ENCODE data around the gene PRR36. TPM values are rescaled to one million over a fixed set of nuclear protein-coding genes. Genes with fewer than 3 reads are reported as not detected.

Gene PRR36
- total and polyA plus RNA-seq, 5 donors from 2014 or later: 0.05 to 0.22 (median 0.12) TPM; not detected in 2

DNA sequence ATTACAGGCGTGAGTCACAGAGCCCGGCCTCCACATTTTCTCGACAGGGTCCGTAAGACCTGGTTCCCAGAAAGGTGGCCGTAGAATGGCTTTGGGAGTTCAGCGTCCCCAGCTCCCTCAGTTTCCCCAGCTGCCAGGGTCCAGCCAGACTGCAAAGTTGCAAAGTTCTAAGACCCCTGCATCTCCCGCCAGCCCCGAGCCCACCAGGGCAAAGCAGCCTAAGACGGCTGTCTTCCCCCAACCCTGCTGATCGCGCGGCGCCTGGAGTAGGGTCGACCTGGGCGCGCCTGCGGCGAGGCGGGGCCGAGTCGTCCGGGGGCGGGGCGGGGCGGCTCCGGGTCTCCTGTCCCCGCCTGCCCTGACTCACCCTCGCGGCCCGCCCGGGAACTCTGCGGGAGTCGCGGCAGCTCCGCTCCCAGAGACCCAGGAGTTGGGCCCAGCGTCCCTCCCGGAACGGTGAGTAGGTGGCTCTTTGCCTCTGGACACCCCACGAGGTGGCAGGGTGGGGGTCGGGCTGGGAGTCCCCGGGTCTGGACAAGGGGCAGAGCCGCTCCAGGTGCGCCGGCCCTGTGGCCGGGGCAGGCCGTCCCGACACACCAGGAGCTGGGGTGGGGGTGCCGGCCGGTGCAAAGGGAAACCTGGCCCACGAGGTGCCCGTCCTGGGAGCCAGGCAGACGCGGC is 14.1 kb upstream of the PRR36 start, which contains the start of gene LRRC8E:
Gene LRRC8E, plus strand, starts transcription at position 366 of the 681 bp plus-strand sequence. CDS start 7,094 bp downstream, outside the sequence.
- Mint-ChIP-seq H3K27me3 (peaks cover 34% of the 10 kb centered on the region), H3K27ac (no peak within 1 kb of the TSS), H3K4me3 (no peak within 1 kb of the TSS), H3K4me1 (no peaks in the 10 kb centered on the region), H3K36me3 (no peaks in the 10 kb centered on the region), H3K9me3 (peaks cover 0 to 1% (median 0%) of the 10 kb centered on the region in 7 donors)
- DNase-seq (no peak), ATAC-seq (ENCODE audit: low read depth in 2 of 2) (peak; percentile 60 to 71)
- H3K4me1 ChIP-seq (ENCODE audit: control insufficient read depth, insufficient read depth, low read length, poor library complexity, severe bottlenecking): no peaks in the 10 kb centered on the region
- no peaks in the 10 kb centered on the region for H3K9me3 ChIP-seq (ENCODE audit: control insufficient read depth in 2 of 2, low read length in 2 of 2)
- H3K4me3 ChIP-seq (ENCODE audit: low read depth, low read length): no peak within 1 kb of the TSS
- no peaks in the 10 kb centered on the region for H3K36me3 ChIP-seq (ENCODE audit: control insufficient read depth, insufficient read depth, low read length)
- no peak within 1 kb of the TSS for H3K27ac ChIP-seq (ENCODE audit: insufficient read depth, low read length, poor library complexity, severe bottlenecking)
- H3K27me3 ChIP-seq (ENCODE audit: control insufficient read depth, insufficient read depth, low read length): peaks cover 3% of the 10 kb centered on the region

DNA sequence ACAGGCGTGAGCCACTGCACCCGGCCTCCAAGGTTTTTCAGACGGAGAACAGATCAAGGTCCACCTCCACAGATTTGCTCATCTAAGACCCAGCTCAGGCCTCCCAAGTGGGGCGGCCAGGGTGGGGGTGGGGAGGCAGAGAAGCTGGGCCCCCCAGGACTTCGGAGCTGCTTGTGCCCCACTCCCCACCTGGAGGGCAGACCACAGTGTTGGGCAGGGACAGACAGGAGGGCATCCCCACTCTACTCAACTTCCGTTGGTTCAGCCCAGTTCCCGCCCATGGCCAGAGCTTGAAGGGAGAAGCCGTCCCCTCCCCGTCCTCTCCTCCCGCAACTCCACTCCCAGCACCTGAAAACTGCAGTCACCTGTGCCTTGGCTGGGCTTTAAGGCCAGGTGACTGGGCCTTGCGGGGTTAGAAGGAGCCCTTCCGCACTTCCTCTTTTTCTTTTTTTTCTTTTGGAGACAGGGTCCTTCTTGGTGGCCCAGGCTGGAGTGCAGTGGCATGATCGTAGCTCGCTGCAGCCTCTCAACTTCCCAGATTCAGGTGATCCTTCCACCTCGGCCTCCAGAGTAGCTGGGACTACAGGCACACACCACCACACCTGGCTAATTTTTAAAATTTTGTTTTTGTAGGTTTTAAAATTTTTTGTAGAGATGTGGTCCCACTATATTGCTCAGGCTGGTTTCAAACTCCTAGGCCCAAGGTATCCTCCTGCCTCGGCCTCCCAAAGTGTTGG is 13.4 kb upstream of the PRR36 start:
- no peaks in the 10 kb centered on the region for H3K9me3 ChIP-seq (ENCODE audit: control insufficient read depth in 2 of 2, low read length in 2 of 2)
- Mint-ChIP-seq H3K9me3 (peaks cover 0 to 1% (median 0%) of the 10 kb centered on the region in 7 donors), H3K4me3 (no peak overlapping the region), H3K4me1 (no peaks in the 10 kb centered on the region), H3K27me3 (peaks cover 34% of the 10 kb centered on the region), H3K36me3 (no peaks in the 10 kb centered on the region), H3K27ac (no peak overlapping the region)
- ATAC-seq (ENCODE audit: low read depth in 2 of 2) (no peak), DNase-seq (no peak)
- H3K4me3 ChIP-seq (ENCODE audit: low read depth, low read length): no peak overlapping the region
- peaks cover 3% of the 10 kb centered on the region for H3K27me3 ChIP-seq (ENCODE audit: control insufficient read depth, insufficient read depth, low read length)
- H3K36me3 ChIP-seq (ENCODE audit: control insufficient read depth, insufficient read depth, low read length): no peaks in the 10 kb centered on the region
- no peaks in the 10 kb centered on the region for H3K4me1 ChIP-seq (ENCODE audit: control insufficient read depth, insufficient read depth, low read length, poor library complexity, severe bottlenecking)
- H3K27ac ChIP-seq (ENCODE audit: insufficient read depth, low read length, poor library complexity, severe bottlenecking): no peak overlapping the region

DNA sequence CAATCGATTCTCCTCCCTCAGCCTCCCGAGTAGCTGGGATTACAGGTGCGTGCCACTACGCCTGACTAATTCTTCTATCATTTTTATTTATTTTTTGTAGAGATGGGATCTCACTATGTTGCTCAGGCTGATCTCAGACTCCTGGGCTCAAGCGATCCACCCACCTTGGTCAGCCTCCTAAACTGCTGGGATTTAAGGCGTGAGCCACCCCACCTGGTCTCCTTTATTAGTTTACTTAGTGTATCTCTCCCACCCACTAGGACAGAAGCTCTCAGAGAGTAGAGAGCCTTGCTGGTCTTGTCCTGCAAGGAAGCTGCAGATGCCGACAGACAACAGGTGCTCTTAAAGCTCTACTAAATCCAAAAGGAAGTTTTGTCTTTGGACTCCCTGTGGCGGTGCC is 11.6 kb upstream of the PRR36 start:
- Histone ChIP-seq H3K4me1 (ENCODE audit: control insufficient read depth, insufficient read depth, low read length, poor library complexity, severe bottlenecking) (no peaks in the 10 kb centered on the region), H3K4me3 (ENCODE audit: low read depth, low read length) (no peak overlapping the region), H3K27me3 (ENCODE audit: control insufficient read depth, insufficient read depth, low read length) (peaks cover 3% of the 10 kb centered on the region), H3K36me3 (ENCODE audit: control insufficient read depth, insufficient read depth, low read length) (no peaks in the 10 kb centered on the region), H3K27ac (ENCODE audit: insufficient read depth, low read length, poor library complexity, severe bottlenecking) (no peak overlapping the region), H3K9me3 (ENCODE audit: control insufficient read depth in 2 of 2, low read length in 2 of 2) (no peaks in the 10 kb centered on the region)
- DNase-seq: no peak
- Mint-ChIP-seq H3K9me3 (peaks cover 0 to 1% (median 0%) of the 10 kb centered on the region in 7 donors), H3K27me3 (peaks cover 29% of the 10 kb centered on the region), H3K27ac (peak overlapping the region in 1 of 3 donors; percentile 16), H3K36me3 (no peaks in the 10 kb centered on the region), H3K4me3 (no peak overlapping the region), H3K4me1 (no peaks in the 10 kb centered on the region)
- no peak for ATAC-seq (ENCODE audit: low read depth in 2 of 2)

DNA sequence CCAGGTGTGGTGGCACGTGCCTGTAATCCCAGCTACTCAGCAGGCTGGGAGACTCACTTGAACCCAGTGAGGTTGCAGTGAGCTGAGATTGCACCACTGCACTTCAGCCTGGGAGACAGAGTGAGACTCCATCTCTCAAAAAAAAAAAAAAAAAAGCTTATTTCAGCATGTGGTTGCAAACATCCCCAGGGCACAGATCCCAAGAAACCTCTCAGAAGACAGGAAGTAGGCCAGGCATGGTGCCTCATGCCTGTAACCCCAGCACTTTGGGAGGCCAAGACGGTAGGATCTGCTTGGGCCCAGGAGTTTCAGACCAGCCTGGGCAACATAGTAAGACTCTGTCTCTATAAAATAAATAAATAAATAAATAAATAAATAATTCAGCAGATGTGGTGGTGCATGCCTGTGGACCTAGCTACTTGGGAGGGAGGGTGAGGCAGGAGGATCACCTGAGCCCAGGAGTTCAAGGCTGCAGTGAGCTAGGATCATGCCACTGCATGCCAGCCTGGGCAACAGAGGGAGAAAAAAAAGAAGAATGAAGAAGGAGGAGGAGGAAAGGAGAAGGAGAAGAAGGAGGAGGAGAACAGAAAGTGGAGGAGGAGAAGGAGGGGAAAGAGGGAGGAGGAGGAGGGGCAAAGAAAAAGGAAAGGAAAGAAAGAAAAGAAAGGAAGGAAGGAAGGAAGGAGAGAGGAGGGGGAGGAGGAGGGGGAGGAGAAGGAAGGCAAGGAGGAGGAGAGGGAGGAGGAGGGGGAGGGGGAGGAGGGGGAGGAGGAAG is 9.8 kb upstream of the PRR36 start:
- peaks cover 24% of the 10 kb centered on the region for H3K27me3 Mint-ChIP-seq
- H3K27me3 ChIP-seq (ENCODE audit: control insufficient read depth, insufficient read depth, low read length): peaks cover 3% of the 10 kb centered on the region
- DNase-seq: no peak
- no peaks in the 10 kb centered on the region for H3K4me1 Mint-ChIP-seq
- no peak overlapping the region for H3K4me3 ChIP-seq (ENCODE audit: low read depth, low read length)
- no peaks in the 10 kb centered on the region for H3K4me1 ChIP-seq (ENCODE audit: control insufficient read depth, insufficient read depth, low read length, poor library complexity, severe bottlenecking)
- ATAC-seq (ENCODE audit: low read depth in 2 of 2): no peak
- no peaks in the 10 kb centered on the region for H3K36me3 ChIP-seq (ENCODE audit: control insufficient read depth, insufficient read depth, low read length)
- H3K4me3 Mint-ChIP-seq: no peak overlapping the region
- no peak overlapping the region for H3K27ac Mint-ChIP-seq
- peaks cover 0 to 1% (median 0%) of the 10 kb centered on the region in 7 donors for H3K9me3 Mint-ChIP-seq
- H3K27ac ChIP-seq (ENCODE audit: insufficient read depth, low read length, poor library complexity, severe bottlenecking): no peak overlapping the region
- H3K9me3 ChIP-seq (ENCODE audit: control insufficient read depth in 2 of 2, low read length in 2 of 2): no peaks in the 10 kb centered on the region
- H3K36me3 Mint-ChIP-seq: no peaks in the 10 kb centered on the region

DNA sequence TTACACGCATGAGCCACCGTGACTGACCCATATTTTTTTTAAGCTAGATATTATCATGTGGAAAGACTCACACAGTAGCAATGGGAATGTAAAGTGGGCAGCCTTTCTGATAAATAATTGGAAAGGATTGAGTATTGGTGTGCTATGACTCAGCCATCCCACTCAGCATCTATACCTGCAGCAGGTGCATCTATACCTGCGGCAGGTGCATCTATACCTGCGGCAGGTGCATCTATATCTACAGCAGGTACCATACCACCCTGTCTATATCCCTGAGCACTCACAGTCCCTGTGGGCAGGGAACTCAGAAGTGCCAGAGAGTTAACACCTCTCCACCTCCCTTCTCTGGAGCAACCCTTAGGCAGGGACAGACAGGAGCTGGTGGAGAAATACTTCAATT is 8.9 kb upstream of the PRR36 start:
- Mint-ChIP-seq H3K36me3 (no peaks in the 10 kb centered on the region), H3K4me3 (no peak overlapping the region), H3K9me3 (peaks cover 0 to 1% (median 0%) of the 10 kb centered on the region in 7 donors), H3K27me3 (peaks cover 19% of the 10 kb centered on the region), H3K27ac (no peak overlapping the region), H3K4me1 (no peaks in the 10 kb centered on the region)
- no peak overlapping the region for H3K4me3 ChIP-seq (ENCODE audit: low read depth, low read length)
- no peaks in the 10 kb centered on the region for H3K9me3 ChIP-seq (ENCODE audit: control insufficient read depth in 2 of 2, low read length in 2 of 2)
- H3K4me1 ChIP-seq (ENCODE audit: control insufficient read depth, insufficient read depth, low read length, poor library complexity, severe bottlenecking): no peaks in the 10 kb centered on the region
- H3K36me3 ChIP-seq (ENCODE audit: control insufficient read depth, insufficient read depth, low read length): no peaks in the 10 kb centered on the region
- no peaks in the 10 kb centered on the region for H3K27me3 ChIP-seq (ENCODE audit: control insufficient read depth, insufficient read depth, low read length)
- no peak overlapping the region for H3K27ac ChIP-seq (ENCODE audit: insufficient read depth, low read length, poor library complexity, severe bottlenecking)
- ATAC-seq (ENCODE audit: low read depth in 2 of 2) (no peak), DNase-seq (no peak)

DNA sequence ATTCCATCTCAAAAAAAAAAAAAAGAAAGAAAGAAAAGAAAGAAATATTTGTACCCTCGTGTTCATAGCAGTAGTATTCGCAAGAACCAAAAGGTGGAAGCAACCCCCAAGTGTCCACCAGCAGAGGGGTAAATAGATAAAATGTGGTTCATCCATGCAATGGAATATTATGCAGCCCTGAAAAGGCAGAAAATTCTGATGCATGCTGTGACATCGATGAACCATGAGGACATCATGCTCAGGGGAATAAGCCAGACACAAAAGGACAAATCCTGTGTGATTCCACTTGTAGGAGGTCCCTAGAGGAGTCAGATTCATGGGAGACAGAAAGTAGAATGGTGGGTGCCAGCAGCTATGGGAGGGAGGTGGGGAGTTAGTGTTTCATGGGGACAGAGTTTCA is 7.7 kb upstream of the PRR36 start:
- ATAC-seq (ENCODE audit: low read depth in 2 of 2) (no peak), DNase-seq (no peak)
- H3K27ac Mint-ChIP-seq: no peak overlapping the region
- Histone ChIP-seq H3K4me1 (ENCODE audit: control insufficient read depth, insufficient read depth, low read length, poor library complexity, severe bottlenecking) (no peaks in the 10 kb centered on the region), H3K36me3 (ENCODE audit: control insufficient read depth, insufficient read depth, low read length) (no peaks in the 10 kb centered on the region), H3K4me3 (ENCODE audit: low read depth, low read length) (no peak overlapping the region), H3K27ac (ENCODE audit: insufficient read depth, low read length, poor library complexity, severe bottlenecking) (no peak overlapping the region), H3K27me3 (ENCODE audit: control insufficient read depth, insufficient read depth, low read length) (no peaks in the 10 kb centered on the region), H3K9me3 (ENCODE audit: control insufficient read depth in 2 of 2, low read length in 2 of 2) (no peaks in the 10 kb centered on the region)
- no peaks in the 10 kb centered on the region for H3K36me3 Mint-ChIP-seq
- H3K4me3 Mint-ChIP-seq: no peak overlapping the region
- H3K4me1 Mint-ChIP-seq: no peaks in the 10 kb centered on the region
- peaks cover 12% of the 10 kb centered on the region for H3K27me3 Mint-ChIP-seq
- peaks cover 0 to 1% (median 0%) of the 10 kb centered on the region in 7 donors for H3K9me3 Mint-ChIP-seq

DNA sequence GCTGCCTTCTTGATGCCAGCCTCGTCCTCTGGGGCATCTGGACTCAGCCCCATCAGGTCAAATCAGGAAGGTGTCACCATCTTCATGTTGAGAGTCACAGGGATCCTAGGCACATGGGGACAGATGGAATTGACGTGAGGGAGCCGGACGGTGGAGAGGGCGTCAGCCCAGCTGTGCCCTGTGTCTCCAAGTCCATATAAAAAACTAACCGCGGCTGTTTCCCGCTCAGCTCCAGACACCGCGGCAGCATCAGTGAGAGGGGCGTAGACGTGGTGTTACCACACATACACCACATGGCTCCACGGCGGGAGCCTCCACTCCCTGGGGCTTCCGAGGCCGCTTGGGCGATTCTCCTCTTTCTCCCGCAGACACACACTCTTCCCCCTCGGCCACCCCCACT is 5.6 kb upstream of the PRR36 start:
- peaks cover 2% of the 10 kb centered on the region for H3K4me1 ChIP-seq (ENCODE audit: control insufficient read depth, insufficient read depth, low read length, poor library complexity, severe bottlenecking)
- H3K27me3 ChIP-seq (ENCODE audit: control insufficient read depth, insufficient read depth, low read length): peaks cover under 1% of the 10 kb centered on the region
- no peaks in the 10 kb centered on the region for H3K9me3 ChIP-seq (ENCODE audit: control insufficient read depth in 2 of 2, low read length in 2 of 2)
- DNase-seq: no peak
- ATAC-seq (ENCODE audit: low read depth in 2 of 2): no peak
- H3K36me3 ChIP-seq (ENCODE audit: control insufficient read depth, insufficient read depth, low read length): no peaks in the 10 kb centered on the region
- no peak overlapping the region for H3K27ac ChIP-seq (ENCODE audit: insufficient read depth, low read length, poor library complexity, severe bottlenecking)
- Mint-ChIP-seq H3K27ac (no peak overlapping the region), H3K9me3 (peaks cover 0 to 3% (median 0%) of the 10 kb centered on the region in 7 donors), H3K36me3 (no peaks in the 10 kb centered on the region), H3K27me3 (peaks cover 16% of the 10 kb centered on the region), H3K4me1 (peaks cover 0 to 5% (median 0%) of the 10 kb centered on the region in 4 donors), H3K4me3 (no peak overlapping the region)
- no peak overlapping the region for H3K4me3 ChIP-seq (ENCODE audit: low read depth, low read length)
